Measurements from ENCODE around the gene MKX. TPM values are rescaled to one million over a fixed set of nuclear protein-coding genes. Genes with fewer than 3 reads are reported as not detected.

Gene MKX
- total RNA-seq, 1 donor from 2014 or later: 22.1 TPM

DNA sequence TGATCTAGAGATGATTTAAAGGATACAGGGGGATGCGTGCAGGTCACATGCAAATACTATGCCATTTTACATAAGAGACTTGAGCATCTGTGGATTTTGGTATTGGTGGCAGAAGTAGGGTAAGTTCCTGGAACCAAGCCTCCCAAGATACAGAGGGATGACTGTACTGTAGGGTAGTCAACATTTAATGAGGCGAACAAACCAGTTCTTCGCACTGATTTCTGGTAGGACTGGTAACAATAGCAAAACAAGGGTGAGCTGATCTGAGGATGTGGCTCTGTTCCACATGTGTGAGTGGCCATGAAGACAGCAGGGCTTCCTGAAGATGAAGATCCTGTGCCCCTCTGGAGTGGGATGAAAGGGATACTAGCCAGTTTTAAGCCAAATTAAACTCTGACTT, 36.3 kb downstream of the MKX start:
- no peak for DNase-seq (ENCODE audit: low spot score)
- Mint-ChIP-seq H3K27me3 (ENCODE audit: low read depth) (no peaks in the 10 kb centered on the region), H3K4me3 (ENCODE audit: unreplicated experiment) (no peak overlapping the region), H3K27ac (ENCODE audit: unreplicated experiment) (no peak overlapping the region), H3K36me3 (ENCODE audit: low read depth) (peaks cover 4% of the 10 kb centered on the region), H3K9me3 (ENCODE audit: low read depth) (no peaks in the 10 kb centered on the region), H3K4me1 (ENCODE audit: low read depth) (peaks cover 13% of the 10 kb centered on the region)
- TF ChIP-seq CTCF (IDR thresholded peaks at IDR 0.05): no peak

DNA sequence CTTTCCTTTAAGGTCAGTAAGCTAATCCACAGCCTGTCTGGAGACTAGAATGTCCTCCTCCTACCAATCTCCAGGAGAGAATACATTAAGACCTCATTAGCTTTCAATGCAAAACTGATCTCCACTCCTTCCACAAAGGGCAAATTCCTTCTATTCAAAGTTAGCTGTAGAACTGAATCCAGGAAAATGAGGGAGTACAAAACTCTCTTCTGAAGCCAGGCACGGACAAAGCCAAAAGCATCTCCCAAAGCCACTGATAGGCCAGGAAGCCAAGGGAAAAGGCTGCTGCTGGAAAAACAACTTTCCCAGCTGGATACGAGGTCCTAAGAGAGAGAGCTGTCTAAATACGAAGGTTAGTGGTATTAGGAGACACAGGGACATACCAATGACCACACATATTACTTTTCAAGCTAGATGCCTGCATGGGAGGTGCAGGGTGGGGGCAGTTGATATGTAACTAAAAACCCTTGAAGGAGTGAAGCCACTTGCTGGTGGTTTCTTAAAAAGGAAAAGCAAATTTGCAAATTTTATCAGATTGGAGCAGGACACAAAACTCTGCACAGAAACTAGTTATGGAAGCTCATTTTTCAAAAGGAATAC, 43.6 kb downstream of the MKX start:
- H3K4me1 Mint-ChIP-seq (ENCODE audit: low read depth): peaks cover 35% of the 10 kb centered on the region
- peaks cover 6% of the 10 kb centered on the region for H3K36me3 Mint-ChIP-seq (ENCODE audit: low read depth)
- H3K27me3 Mint-ChIP-seq (ENCODE audit: low read depth): no peaks in the 10 kb centered on the region
- DNase-seq (ENCODE audit: low spot score): no peak
- H3K9me3 Mint-ChIP-seq (ENCODE audit: low read depth): no peaks in the 10 kb centered on the region
- H3K4me3 Mint-ChIP-seq (ENCODE audit: unreplicated experiment): peak overlapping the region; percentile 37
- no peak for TF ChIP-seq CTCF (IDR thresholded peaks at IDR 0.05)
- peak overlapping the region; percentile 78 for H3K27ac Mint-ChIP-seq (ENCODE audit: unreplicated experiment)

GRCh38 chr10:27699776-27700175, 45.8 kb downstream of the MKX start:
- H3K4me1 Mint-ChIP-seq (ENCODE audit: low read depth): peaks cover 57% of the 10 kb centered on the region
- no peak overlapping the region for H3K4me3 Mint-ChIP-seq (ENCODE audit: unreplicated experiment)
- TF ChIP-seq CTCF (IDR thresholded peaks at IDR 0.05): no peak
- no peaks in the 10 kb centered on the region for H3K27me3 Mint-ChIP-seq (ENCODE audit: low read depth)
- H3K36me3 Mint-ChIP-seq (ENCODE audit: low read depth): peaks cover 6% of the 10 kb centered on the region
- no peak overlapping the region for H3K27ac Mint-ChIP-seq (ENCODE audit: unreplicated experiment)
- H3K9me3 Mint-ChIP-seq (ENCODE audit: low read depth): no peaks in the 10 kb centered on the region
- DNase-seq (ENCODE audit: low spot score): no peak

DNA sequence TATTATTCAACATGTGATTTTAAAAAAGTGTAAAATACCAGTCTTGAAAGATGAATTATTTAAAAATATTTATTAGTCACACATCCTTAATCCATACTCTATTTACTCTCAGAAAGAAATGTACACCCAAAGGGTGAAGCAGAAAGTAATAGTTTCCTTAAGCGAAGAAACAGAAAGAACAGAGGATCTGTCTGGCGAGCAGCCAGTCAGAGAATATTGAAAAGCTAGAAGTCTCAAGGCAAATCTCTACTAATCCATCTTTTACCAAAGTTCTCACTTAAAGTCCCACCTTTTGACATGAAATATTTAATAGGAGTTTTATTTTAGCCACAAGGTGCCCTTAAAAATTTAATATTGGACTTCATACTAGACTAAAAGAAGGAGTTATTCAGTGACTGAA, 46.7 kb downstream of the MKX start:
- no peak for DNase-seq (ENCODE audit: low spot score)
- Mint-ChIP-seq H3K4me3 (ENCODE audit: unreplicated experiment) (no peak overlapping the region), H3K4me1 (ENCODE audit: low read depth) (peaks cover 61% of the 10 kb centered on the region), H3K27ac (ENCODE audit: unreplicated experiment) (no peak overlapping the region), H3K27me3 (ENCODE audit: low read depth) (no peaks in the 10 kb centered on the region), H3K36me3 (ENCODE audit: low read depth) (peaks cover 6% of the 10 kb centered on the region), H3K9me3 (ENCODE audit: low read depth) (no peaks in the 10 kb centered on the region)
- no peak for TF ChIP-seq CTCF (IDR thresholded peaks at IDR 0.05)

DNA sequence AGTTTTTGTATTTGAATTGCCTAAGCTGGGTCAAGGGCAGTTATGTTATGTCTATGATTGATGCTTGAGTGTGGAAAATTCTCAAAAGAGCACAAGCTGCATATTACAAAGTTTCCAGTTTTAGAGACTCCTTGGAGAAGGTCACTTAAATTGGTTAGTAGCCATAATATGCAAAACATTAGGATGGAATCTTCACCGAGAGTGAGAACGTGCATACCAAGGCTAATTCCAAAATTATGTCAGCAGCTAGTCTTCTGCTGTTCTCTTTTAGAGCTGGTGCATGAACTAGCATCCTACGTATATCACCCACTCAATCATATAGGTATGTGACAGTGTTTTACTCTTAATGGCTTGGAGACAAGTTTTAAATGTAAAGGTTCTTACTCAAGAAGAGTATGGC, 49.2 kb downstream of the MKX start:
- Mint-ChIP-seq H3K4me1 (ENCODE audit: low read depth) (peaks cover 64% of the 10 kb centered on the region), H3K27me3 (ENCODE audit: low read depth) (no peaks in the 10 kb centered on the region), H3K9me3 (ENCODE audit: low read depth) (no peaks in the 10 kb centered on the region), H3K4me3 (ENCODE audit: unreplicated experiment) (no peak overlapping the region), H3K36me3 (ENCODE audit: low read depth) (peaks cover 8% of the 10 kb centered on the region), H3K27ac (ENCODE audit: unreplicated experiment) (peak overlapping the region; percentile 71)
- TF ChIP-seq CTCF (IDR thresholded peaks at IDR 0.05): no peak
- DNase-seq (ENCODE audit: low spot score): no peak
